ENCODE results near the gene CEP95. TPM values are rescaled to one million over a fixed set of nuclear protein-coding genes. Genes with fewer than 3 reads are reported as not detected.

Gene CEP95
- total and polyA plus RNA-seq, 9 donors, result 44.5 to 87.2 (median 63.3) TPM

DNA sequence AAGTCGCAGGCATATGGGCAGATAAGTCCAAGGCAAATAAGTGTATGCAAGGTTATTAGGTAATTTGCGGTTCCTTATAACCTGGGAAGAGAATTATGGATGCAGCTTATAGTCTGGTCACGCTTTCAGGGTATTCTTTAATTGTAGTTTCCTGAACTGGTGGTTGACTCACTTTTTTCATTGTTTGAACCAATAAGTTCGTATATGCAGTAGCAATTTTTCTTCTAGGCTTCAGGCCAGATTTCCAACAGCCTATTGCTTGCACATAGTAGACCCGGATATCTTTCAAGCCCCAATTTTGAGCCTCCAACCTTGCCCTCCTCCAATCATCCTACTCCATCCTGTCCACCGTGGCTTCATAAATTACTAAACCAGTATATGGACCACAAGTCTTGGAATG lies 12.8 kb downstream of the CEP95 start:
- Histone ChIP-seq H3K4me1 (ENCODE audit: insufficient read depth) (no peaks in the 10 kb centered on the region), H3K27ac (no peak overlapping the region), H3K36me3 (no peaks in the 10 kb centered on the region), H3K27me3 (no peaks in the 10 kb centered on the region), H3K4me3 (no peak overlapping the region), H3K9me3 (no peaks in the 10 kb centered on the region)
- no peak for DNase-seq
- TF ChIP-seq CTCF (IDR thresholded peaks at IDR 0.05) (no peak), EP300 (IDR thresholded peaks at IDR 0.05) (no peak), POLR2A (IDR thresholded peaks at IDR 0.05) (no peak)
- intact Hi-C loops (cut with DNase I), result no loop called here
- 92 to 95% (median 93%) methylated on average over 6 of the region's 6 CpGs for WGBS, 3 donors

- H3K9me3 ChIP-seq, result no peaks in the 10 kb centered on the region
- 95 to 99% (median 96%) methylated on average over 6 of the region's 6 CpGs for WGBS, 3 donors
- no peaks in the 10 kb centered on the region for H3K27me3 ChIP-seq
- no peak overlapping the region for H3K27ac ChIP-seq
- TF ChIP-seq POLR2A (IDR thresholded peaks at IDR 0.05) (no peak), CTCF (IDR thresholded peaks at IDR 0.05) (no peak), EP300 (IDR thresholded peaks at IDR 0.05) (no peak)
- H3K36me3 ChIP-seq, result no peaks in the 10 kb centered on the region
- H3K4me3 ChIP-seq, result no peak overlapping the region
- H3K4me1 ChIP-seq (ENCODE audit: insufficient read depth), result no peaks in the 10 kb centered on the region
- DNase-seq, result no peak
- intact Hi-C loops (cut with DNase I), result no loop called here
Measured at GRCh38 chr17:64520359-64520758, 13.6 kb downstream of the CEP95 start.

DNA sequence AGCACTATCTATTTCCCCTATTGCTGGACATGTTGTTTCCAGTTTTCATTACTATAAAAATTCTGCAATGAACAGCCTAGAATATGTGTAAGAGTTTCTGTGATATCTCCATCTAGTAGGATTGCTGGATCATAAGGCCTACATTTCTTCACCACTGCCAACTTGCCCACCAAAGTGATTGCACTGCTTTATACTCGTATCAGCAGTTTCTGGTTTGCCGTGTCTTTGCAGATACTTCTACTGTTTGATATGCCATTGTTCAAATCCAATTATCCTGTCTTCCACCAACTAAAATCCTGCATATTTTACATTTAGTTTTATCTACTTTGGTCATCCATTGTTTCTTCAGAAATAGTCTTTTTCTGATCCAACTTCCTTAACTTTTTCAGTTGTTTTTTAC lies 21.1 kb downstream of the CEP95 start:
- no peaks in the 10 kb centered on the region for H3K9me3 ChIP-seq
- 89 to 95% (median 94%) methylated on average over 2 of the region's 2 CpGs for WGBS, 3 donors
- H3K4me1 ChIP-seq (ENCODE audit: insufficient read depth), result no peaks in the 10 kb centered on the region
- H3K4me3 ChIP-seq, result no peak overlapping the region
- intact Hi-C loops (cut with DNase I), result loop anchor here in 1 of 4 donors (2.0 kb wide), 1 partner anchor 17 kb away; no protein-coding TSS in a partner anchor
- H3K36me3 ChIP-seq, result no peaks in the 10 kb centered on the region
- no peak overlapping the region for H3K27ac ChIP-seq
- DNase-seq, result no peak
- TF ChIP-seq EP300 (IDR thresholded peaks at IDR 0.05) (no peak), CTCF (IDR thresholded peaks at IDR 0.05) (no peak), POLR2A (IDR thresholded peaks at IDR 0.05) (no peak)
- no peaks in the 10 kb centered on the region for H3K27me3 ChIP-seq

- intact Hi-C loops (cut with DNase I), result loop anchor here in 1 of 4 donors (2.0 kb wide), 1 partner anchor 18 kb away; no protein-coding TSS in a partner anchor
- Histone ChIP-seq H3K36me3 (no peaks in the 10 kb centered on the region), H3K9me3 (no peaks in the 10 kb centered on the region), H3K4me1 (ENCODE audit: insufficient read depth) (no peaks in the 10 kb centered on the region), H3K4me3 (no peak overlapping the region), H3K27ac (no peak overlapping the region), H3K27me3 (no peaks in the 10 kb centered on the region)
- DNase-seq, result no peak
- 96 to 97% (median 97%) methylated on average over 5 of the region's 5 CpGs for WGBS, 3 donors
- no peak for TF ChIP-seq EP300 (IDR thresholded peaks at IDR 0.05)
- no peak for TF ChIP-seq CTCF (IDR thresholded peaks at IDR 0.05)
- no peak for TF ChIP-seq POLR2A (IDR thresholded peaks at IDR 0.05)
Measured at GRCh38 chr17:64529221-64529620, 22.4 kb downstream of the CEP95 start.

Data from ovary (tissue), 9 donors.